ENCODE results near the gene OR52E5.

Gene OR52E5

GRCh38 chr11:5922749-5923426 lies 29.9 kb downstream of the OR52E5 start:
- no peak for TF ChIP-seq ZNF274 (IDR thresholded peaks at IDR 0.05; ENCODE audit: low read depth, low read length)
- TF ChIP-seq SUZ12 (IDR thresholded peaks at IDR 0.05; ENCODE audit: extremely low read depth, insufficient read depth, insufficient read length) = no peak
- no peak for TF ChIP-seq YY1 (IDR thresholded peaks at IDR 0.05; ENCODE audit: insufficient read depth, insufficient read length)
- Histone ChIP-seq H3K4me3 (ENCODE audit: insufficient read length, low read depth) (no peak overlapping the region), H3K9me3 (ENCODE audit: insufficient read depth, low read length) (no peaks in the 10 kb centered on the region), H3K9ac (ENCODE audit: insufficient read length, low read depth) (no peak overlapping the region), H3K4me1 (ENCODE audit: insufficient read depth, insufficient read length) (no peaks in the 10 kb centered on the region), H3K27me3 (ENCODE audit: insufficient read depth, insufficient read length) (no peaks in the 10 kb centered on the region), H3K36me3 (ENCODE audit: insufficient read depth, insufficient read length, low read length) (no peaks in the 10 kb centered on the region)
- DNase-seq (ENCODE audit: low read depth, low spot score) = no peak

- DNase-seq (ENCODE audit: low read depth, low spot score) = no peak
- no peaks in the 10 kb centered on the region for H3K27me3 ChIP-seq (ENCODE audit: insufficient read depth, insufficient read length)
- no peak overlapping the region for H3K9ac ChIP-seq (ENCODE audit: insufficient read length, low read depth)
- H3K9me3 ChIP-seq (ENCODE audit: insufficient read depth, low read length) = 0 out of 2 replicates have a peak, but pooled peaks cover 3% of the 10 kb centered on the region
- H3K36me3 ChIP-seq (ENCODE audit: insufficient read depth, insufficient read length, low read length) = no peaks in the 10 kb centered on the region
- no peaks in the 10 kb centered on the region for H3K4me1 ChIP-seq (ENCODE audit: insufficient read depth, insufficient read length)
- no peak overlapping the region for H3K4me3 ChIP-seq (ENCODE audit: insufficient read length, low read depth)
- no peak for TF ChIP-seq YY1 (IDR thresholded peaks at IDR 0.05; ENCODE audit: insufficient read depth, insufficient read length)
- TF ChIP-seq ZNF274 (IDR thresholded peaks at IDR 0.05; ENCODE audit: low read depth, low read length) = no peak
- TF ChIP-seq SUZ12 (IDR thresholded peaks at IDR 0.05; ENCODE audit: extremely low read depth, insufficient read depth, insufficient read length) = no peak
Observed at GRCh38 chr11:5923427-5923776, 30.4 kb downstream of the OR52E5 start.

GRCh38 chr11:5923794-5924193 lies 30.8 kb downstream of the OR52E5 start:
- Histone ChIP-seq H3K9ac (ENCODE audit: insufficient read length, low read depth) (no peak overlapping the region), H3K4me3 (ENCODE audit: insufficient read length, low read depth) (no peak overlapping the region), H3K4me1 (ENCODE audit: insufficient read depth, insufficient read length) (no peaks in the 10 kb centered on the region), H3K9me3 (ENCODE audit: insufficient read depth, low read length) (peaks cover 4% of the 10 kb centered on the region; the same call in 1 of the 2 replicates), H3K36me3 (ENCODE audit: insufficient read depth, insufficient read length, low read length) (no peaks in the 10 kb centered on the region), H3K27me3 (ENCODE audit: insufficient read depth, insufficient read length) (no peaks in the 10 kb centered on the region)
- TF ChIP-seq ZNF274 (IDR thresholded peaks at IDR 0.05; ENCODE audit: low read depth, low read length) = no peak
- no peak for TF ChIP-seq SUZ12 (IDR thresholded peaks at IDR 0.05; ENCODE audit: extremely low read depth, insufficient read depth, insufficient read length)
- no peak for TF ChIP-seq YY1 (IDR thresholded peaks at IDR 0.05; ENCODE audit: insufficient read depth, insufficient read length)
- no peak for DNase-seq (ENCODE audit: low read depth, low spot score)

DNA sequence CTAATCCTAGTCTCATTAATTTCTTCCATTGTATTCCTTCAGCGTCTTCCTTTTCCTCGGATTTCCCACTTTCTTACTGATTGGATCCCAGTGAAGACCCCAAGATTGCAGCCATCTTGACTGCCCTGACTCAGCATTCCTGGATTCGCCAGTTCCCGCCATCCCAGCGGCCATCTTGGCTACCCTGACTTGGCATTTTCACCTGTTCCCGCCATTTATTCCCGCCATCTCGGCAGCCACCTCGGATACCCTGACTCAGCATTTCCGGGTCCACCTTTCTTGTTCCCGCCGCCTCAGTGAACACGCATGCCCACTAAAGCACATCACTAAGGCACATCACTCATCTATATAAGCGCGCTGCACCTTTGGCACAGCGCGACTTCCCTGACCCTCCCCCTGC lies 35.3 kb downstream of the OR52E5 start:
- no peak for DNase-seq (ENCODE audit: low read depth, low spot score)
- Histone ChIP-seq H3K36me3 (ENCODE audit: insufficient read depth, insufficient read length, low read length) (no peaks in the 10 kb centered on the region), H3K4me1 (ENCODE audit: insufficient read depth, insufficient read length) (no peaks in the 10 kb centered on the region), H3K27me3 (ENCODE audit: insufficient read depth, insufficient read length) (no peaks in the 10 kb centered on the region), H3K9ac (ENCODE audit: insufficient read length, low read depth) (no peak overlapping the region), H3K4me3 (ENCODE audit: insufficient read length, low read depth) (no peak overlapping the region), H3K9me3 (ENCODE audit: insufficient read depth, low read length) (peaks cover 4% of the 10 kb centered on the region; the same call in 1 of the 2 replicates)
- no peak for TF ChIP-seq YY1 (IDR thresholded peaks at IDR 0.05; ENCODE audit: insufficient read depth, insufficient read length)
- TF ChIP-seq ZNF274 (IDR thresholded peaks at IDR 0.05; ENCODE audit: low read depth, low read length) = no peak
- TF ChIP-seq SUZ12 (IDR thresholded peaks at IDR 0.05; ENCODE audit: extremely low read depth, insufficient read depth, insufficient read length) = no peak

GRCh38 chr11:5928811-5929210 lies 35.8 kb downstream of the OR52E5 start:
- Histone ChIP-seq H3K4me3 (ENCODE audit: insufficient read length, low read depth) (no peak overlapping the region), H3K27me3 (ENCODE audit: insufficient read depth, insufficient read length) (no peaks in the 10 kb centered on the region), H3K36me3 (ENCODE audit: insufficient read depth, insufficient read length, low read length) (no peaks in the 10 kb centered on the region), H3K9ac (ENCODE audit: insufficient read length, low read depth) (no peak overlapping the region), H3K4me1 (ENCODE audit: insufficient read depth, insufficient read length) (no peaks in the 10 kb centered on the region), H3K9me3 (ENCODE audit: insufficient read depth, low read length) (peaks cover 4% of the 10 kb centered on the region; the same call in 1 of the 2 replicates)
- TF ChIP-seq ZNF274 (IDR thresholded peaks at IDR 0.05; ENCODE audit: low read depth, low read length) = no peak
- no peak for TF ChIP-seq YY1 (IDR thresholded peaks at IDR 0.05; ENCODE audit: insufficient read depth, insufficient read length)
- TF ChIP-seq SUZ12 (IDR thresholded peaks at IDR 0.05; ENCODE audit: extremely low read depth, insufficient read depth, insufficient read length) = no peak
- DNase-seq (ENCODE audit: low read depth, low spot score) = no peak

- Histone ChIP-seq H3K4me3 (ENCODE audit: insufficient read length, low read depth) (no peak overlapping the region), H3K36me3 (ENCODE audit: insufficient read depth, insufficient read length, low read length) (no peaks in the 10 kb centered on the region), H3K9ac (ENCODE audit: insufficient read length, low read depth) (no peak overlapping the region), H3K4me1 (ENCODE audit: insufficient read depth, insufficient read length) (no peaks in the 10 kb centered on the region), H3K9me3 (ENCODE audit: insufficient read depth, low read length) (peaks cover 4% of the 10 kb centered on the region; the same call in 1 of the 2 replicates), H3K27me3 (ENCODE audit: insufficient read depth, insufficient read length) (no peaks in the 10 kb centered on the region)
- no peak for DNase-seq (ENCODE audit: low read depth, low spot score)
- TF ChIP-seq ZNF274 (IDR thresholded peaks at IDR 0.05; ENCODE audit: low read depth, low read length) (no peak), YY1 (IDR thresholded peaks at IDR 0.05; ENCODE audit: insufficient read depth, insufficient read length) (no peak), SUZ12 (IDR thresholded peaks at IDR 0.05; ENCODE audit: extremely low read depth, insufficient read depth, insufficient read length) (no peak)
Observed at GRCh38 chr11:5929571-5930368, 36.8 kb downstream of the OR52E5 start.

DNA sequence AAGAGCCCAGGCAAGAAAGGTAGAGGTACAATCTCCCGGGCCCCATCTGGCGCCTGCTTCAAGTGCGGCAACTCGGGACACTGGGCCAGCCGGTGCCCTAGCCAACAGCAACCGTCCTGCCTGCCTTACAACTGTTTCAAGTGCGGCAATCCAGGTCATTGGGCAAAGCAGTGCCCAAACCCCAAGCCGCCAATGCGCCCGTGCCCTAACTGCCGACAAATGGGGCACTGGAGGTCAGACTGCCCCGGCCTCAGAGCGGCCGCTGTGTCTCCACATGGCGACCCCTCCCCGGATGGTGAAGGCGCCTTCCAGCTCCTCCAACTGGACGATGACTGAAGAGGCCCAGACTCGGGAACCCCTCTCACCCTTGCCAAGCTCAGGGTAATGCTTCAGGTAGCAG lies 37.6 kb downstream of the OR52E5 start:
- TF ChIP-seq YY1 (IDR thresholded peaks at IDR 0.05; ENCODE audit: insufficient read depth, insufficient read length) (no peak), SUZ12 (IDR thresholded peaks at IDR 0.05; ENCODE audit: extremely low read depth, insufficient read depth, insufficient read length) (no peak), ZNF274 (IDR thresholded peaks at IDR 0.05; ENCODE audit: low read depth, low read length) (no peak)

More for the DNA sequence above, 37.6 kb downstream of the OR52E5 start:
- Histone ChIP-seq H3K4me1 (ENCODE audit: insufficient read depth, insufficient read length) (no peaks in the 10 kb centered on the region), H3K9me3 (ENCODE audit: insufficient read depth, low read length) (peaks cover 4% of the 10 kb centered on the region; the same call in 1 of the 2 replicates), H3K4me3 (ENCODE audit: insufficient read length, low read depth) (no peak overlapping the region), H3K9ac (ENCODE audit: insufficient read length, low read depth) (no peak overlapping the region), H3K27me3 (ENCODE audit: insufficient read depth, insufficient read length) (no peaks in the 10 kb centered on the region), H3K36me3 (ENCODE audit: insufficient read depth, insufficient read length, low read length) (no peaks in the 10 kb centered on the region)
- no peak for DNase-seq (ENCODE audit: low read depth, low spot score)

Measured in NT2/D1 (cell line).